ENCODE measurements around the gene CDH22. TPM values are rescaled to one million over a fixed set of nuclear protein-coding genes. Genes with fewer than 3 reads are reported as not detected.

CDH22 gene
- total and polyA plus RNA-seq, 10 of the 15 experiments (the other 5 are each of a cell fraction or from before 2014, with no cell fraction given) = not detected

DNA sequence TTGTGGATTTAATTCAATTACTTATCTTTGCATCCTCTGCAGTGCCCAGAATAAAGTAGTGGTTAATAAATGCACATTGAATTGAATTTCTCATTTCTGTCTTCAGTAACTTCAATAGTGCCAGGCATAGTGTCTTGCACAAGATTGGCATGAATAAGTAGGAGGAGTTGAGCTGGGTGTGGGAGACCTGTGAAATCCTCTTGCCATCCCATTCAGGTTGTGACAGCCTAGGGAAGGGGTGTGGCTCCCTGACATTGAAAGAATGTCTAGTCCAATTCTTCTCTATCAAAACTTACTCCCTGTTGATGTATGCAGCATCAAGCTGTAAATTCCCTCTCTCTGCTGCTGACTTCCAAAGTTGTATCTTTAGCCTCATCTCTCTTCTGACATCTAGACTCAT is 73.2 kb downstream of the CDH22 start:
- no TSS peak for BruUV-seq (replicated peaks)
- Histone ChIP-seq H3K79me2 (ENCODE audit: control insufficient read depth, insufficient read depth, low read length) (no peaks in the 10 kb centered on the region), H3K27ac (ENCODE audit: control insufficient read depth, insufficient read depth) (no peak overlapping the region), H3K36me3 (ENCODE audit: control insufficient read depth in 2 of 2, insufficient read depth in 2 of 2, low read length in 1 of 2) (no peaks in the 10 kb centered on the region), H3K27me3 (replicated peaks in 1 of 2; ENCODE audit: control insufficient read depth in 2 of 2, insufficient read depth in 2 of 2, low read length in 1 of 2) (no peaks in the 10 kb centered on the region; a peak in 1 of 4 replicates), H3K9ac (ENCODE audit: control insufficient read depth, insufficient read depth, low read length) (no peak overlapping the region), H3K9me3 (replicated peaks; ENCODE audit: control insufficient read depth, insufficient read depth, low read length) (no peaks in the 10 kb centered on the region), H3K4me3 (no peak overlapping the region), H3K4me1 (ENCODE audit: control insufficient read depth, insufficient read depth, low read length) (no peaks in the 10 kb centered on the region), H4K20me1 (ENCODE audit: control insufficient read depth, insufficient read depth) (no peaks in the 10 kb centered on the region), H2AFZ (ENCODE audit: control insufficient read depth, low read depth, low read length) (no peak overlapping the region), H3K4me2 (ENCODE audit: control insufficient read depth, insufficient read depth) (no peak overlapping the region)
- ChIA-PET POLR2A (no interaction called here), CTCF (interaction anchor here (0.6 kb wide), 1 partner anchor 83 kb away, joined by 4 read pairs; no protein-coding TSS in a partner anchor), RAD21 (ENCODE audit: unreplicated experiment) (no interaction called here), SMC1A (ENCODE audit: uncharacterized antibody, unreplicated experiment) (interaction anchor here (0.5 kb wide), 1 partner anchor 124 kb away, joined by 5 read pairs; no protein-coding TSS in a partner anchor)
- intact Hi-C loops (cut with micrococcal nuclease; ENCODE audit: unreplicated experiment) = no loop called here
- TF ChIP-seq, protein P1, sequence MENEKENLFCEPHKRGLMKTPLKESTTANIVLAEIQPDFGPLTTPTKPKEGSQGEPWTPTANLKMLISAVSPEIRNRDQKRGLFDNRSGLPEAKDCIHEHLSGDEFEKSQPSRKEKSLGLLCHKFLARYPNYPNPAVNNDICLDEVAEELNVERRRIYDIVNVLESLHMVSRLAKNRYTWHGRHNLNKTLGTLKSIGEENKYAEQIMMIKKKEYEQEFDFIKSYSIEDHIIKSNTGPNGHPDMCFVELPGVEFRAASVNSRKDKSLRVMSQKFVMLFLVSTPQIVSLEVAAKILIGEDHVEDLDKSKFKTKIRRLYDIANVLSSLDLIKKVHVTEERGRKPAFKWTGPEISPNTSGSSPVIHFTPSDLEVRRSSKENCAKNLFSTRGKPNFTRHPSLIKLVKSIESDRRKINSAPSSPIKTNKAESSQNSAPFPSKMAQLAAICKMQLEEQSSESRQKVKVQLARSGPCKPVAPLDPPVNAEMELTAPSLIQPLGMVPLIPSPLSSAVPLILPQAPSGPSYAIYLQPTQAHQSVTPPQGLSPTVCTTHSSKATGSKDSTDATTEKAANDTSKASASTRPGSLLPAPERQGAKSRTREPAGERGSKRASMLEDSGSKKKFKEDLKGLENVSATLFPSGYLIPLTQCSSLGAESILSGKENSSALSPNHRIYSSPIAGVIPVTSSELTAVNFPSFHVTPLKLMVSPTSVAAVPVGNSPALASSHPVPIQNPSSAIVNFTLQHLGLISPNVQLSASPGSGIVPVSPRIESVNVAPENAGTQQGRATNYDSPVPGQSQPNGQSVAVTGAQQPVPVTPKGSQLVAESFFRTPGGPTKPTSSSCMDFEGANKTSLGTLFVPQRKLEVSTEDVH (IDR thresholded peaks at IDR 0.05; ENCODE audit: low read depth, partially characterized antibody) = no peak
- TF ChIP-seq HDAC2 (IDR thresholded peaks at IDR 0.05) = no peak
- TF ChIP-seq SP1 (IDR thresholded peaks at IDR 0.05; ENCODE audit: low read depth, low read length) = no peak
- TF ChIP-seq PML (IDR thresholded peaks at IDR 0.05; ENCODE audit: low read length) = no peak
- no peak for TF ChIP-seq YBX1 (IDR thresholded peaks at IDR 0.05)
- TF ChIP-seq ASH2L (IDR thresholded peaks at IDR 0.05; ENCODE audit: borderline replicate concordance, low read depth) = no peak
- no peak for TF ChIP-seq POLR2AphosphoS2 (IDR thresholded peaks at IDR 0.05; ENCODE audit: low read depth, low read length)
- no peak for TF ChIP-seq HSF1 (IDR thresholded peaks at IDR 0.05; ENCODE audit: low read depth, low read length)
- no peak for TF ChIP-seq STAT1 (conservative IDR thresholded peaks at IDR 0.05)
- TF ChIP-seq, protein P2, sequence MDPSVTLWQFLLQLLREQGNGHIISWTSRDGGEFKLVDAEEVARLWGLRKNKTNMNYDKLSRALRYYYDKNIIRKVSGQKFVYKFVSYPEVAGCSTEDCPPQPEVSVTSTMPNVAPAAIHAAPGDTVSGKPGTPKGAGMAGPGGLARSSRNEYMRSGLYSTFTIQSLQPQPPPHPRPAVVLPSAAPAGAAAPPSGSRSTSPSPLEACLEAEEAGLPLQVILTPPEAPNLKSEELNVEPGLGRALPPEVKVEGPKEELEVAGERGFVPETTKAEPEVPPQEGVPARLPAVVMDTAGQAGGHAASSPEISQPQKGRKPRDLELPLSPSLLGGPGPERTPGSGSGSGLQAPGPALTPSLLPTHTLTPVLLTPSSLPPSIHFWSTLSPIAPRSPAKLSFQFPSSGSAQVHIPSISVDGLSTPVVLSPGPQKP (IDR thresholded peaks at IDR 0.05; ENCODE audit: low read depth, low read length) = no peak
- no peak for TF ChIP-seq YY1 (IDR thresholded peaks at IDR 0.05; ENCODE audit: low read depth, low read length)
- no peak for TF ChIP-seq NRF1 (conservative IDR thresholded peaks at IDR 0.05; ENCODE audit: low read depth, low read length)
- no peak for TF ChIP-seq POLR2AphosphoS5 (IDR thresholded peaks at IDR 0.05; ENCODE audit: low read length)
- TF ChIP-seq SMAD1 (IDR thresholded peaks at IDR 0.05; ENCODE audit: low read depth, partially characterized antibody) = no peak
- no peak for TF ChIP-seq TCF12 (IDR thresholded peaks at IDR 0.05; ENCODE audit: low read depth, low read length)
- no peak for TF ChIP-seq STAT3 (IDR thresholded peaks at IDR 0.05; ENCODE audit: low read depth, low read length)
- in situ Hi-C loops (cut with MboI) = no loop called here
- DNase-seq (ENCODE audit: low read depth, low spot score) = no peak
- no peak for FAIRE-seq
- no peak for ATAC-seq

Data from GM12878 (cell line).